ENCODE results near the gene ITGB4.

ITGB4 gene

GRCh38 chr17:75697651-75698291 lies 23.5 kb upstream of the ITGB4 start:
- no peak for DNase-seq (ENCODE audit: low read depth in 2 of 3, low spot score in 1 of 3)

- DNase-seq (ENCODE audit: low read depth in 2 of 3, low spot score in 1 of 3), result no peak
Measured at GRCh38 chr17:75698659-75699058, 22.6 kb upstream of the ITGB4 start.

- no peak for DNase-seq (ENCODE audit: low read depth in 2 of 3, low spot score in 1 of 3)
Measured at GRCh38 chr17:75701288-75701687, 20.0 kb upstream of the ITGB4 start.

GRCh38 chr17:75703191-75703590 lies 18.1 kb upstream of the ITGB4 start:
- DNase-seq (ENCODE audit: low read depth in 2 of 3, low spot score in 1 of 3), result no peak

DNA sequence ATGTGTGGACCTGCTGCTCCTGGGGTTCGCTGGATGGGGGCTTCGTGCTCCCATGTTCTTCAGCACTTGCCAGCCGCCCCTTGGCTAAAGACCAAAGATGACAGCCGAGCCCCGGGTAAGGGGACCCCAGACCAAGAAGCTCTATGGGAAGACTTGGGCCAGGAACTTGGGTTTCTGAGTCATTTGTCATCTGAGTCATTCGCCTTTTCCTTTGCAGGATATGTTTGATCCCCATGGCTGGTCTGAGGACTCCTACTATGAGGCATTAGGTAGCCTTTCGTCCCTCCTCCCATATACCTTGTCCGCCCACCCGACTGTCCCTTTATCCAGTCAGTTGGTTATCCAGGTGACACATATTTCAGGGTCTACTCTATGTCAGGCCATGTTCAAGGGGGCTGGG lies 17.7 kb upstream of the ITGB4 start:
- no peak for DNase-seq (ENCODE audit: low read depth in 2 of 3, low spot score in 1 of 3)

DNA sequence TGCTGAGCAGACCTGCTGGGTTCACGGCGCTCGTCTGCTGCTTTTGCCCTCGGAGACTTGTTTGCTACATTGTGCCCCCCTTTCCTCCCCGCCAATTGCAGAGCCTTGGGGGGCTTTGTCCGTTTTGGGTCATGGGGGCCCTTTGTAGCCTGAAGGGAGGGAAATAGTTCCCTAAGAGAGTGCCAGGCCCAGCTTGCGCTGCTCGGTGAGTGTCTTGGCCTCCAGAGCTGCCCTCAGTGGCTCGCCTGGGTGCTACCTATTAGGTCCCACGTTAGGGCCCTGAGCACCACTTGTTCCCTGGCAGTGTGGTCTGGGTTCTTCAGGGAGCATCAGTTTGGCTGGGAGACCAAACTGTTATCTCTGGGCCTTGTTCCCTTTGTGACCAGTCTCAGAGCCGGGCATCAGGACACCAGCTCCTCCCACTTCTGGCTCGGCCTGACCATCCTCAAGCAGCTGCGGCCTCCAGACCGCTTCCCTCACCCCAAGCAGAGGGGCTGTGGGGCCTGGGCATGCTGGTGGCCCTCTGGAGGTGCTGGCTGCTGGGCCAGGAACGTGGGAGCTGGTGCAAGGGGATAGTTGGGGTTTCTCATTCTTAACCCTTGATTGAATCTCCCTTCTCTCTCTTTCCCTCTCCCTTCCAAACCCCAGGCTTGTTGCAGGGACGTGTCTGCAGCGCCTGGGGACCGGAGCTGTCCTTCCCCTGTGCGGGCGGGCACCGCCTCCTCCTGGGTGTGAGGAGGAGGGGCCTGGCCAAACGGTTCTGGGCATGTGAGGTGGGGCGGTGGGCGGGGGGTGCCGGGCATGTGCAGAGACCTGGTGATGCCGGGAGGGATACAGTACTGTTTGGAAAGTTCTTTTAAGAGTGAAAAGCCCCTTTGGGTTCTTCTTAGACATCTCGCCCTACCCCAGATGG lies 16.0 kb upstream of the ITGB4 start:
- no peak for DNase-seq (ENCODE audit: low read depth in 2 of 3, low spot score in 1 of 3)

- no peak for DNase-seq (ENCODE audit: low read depth in 2 of 3, low spot score in 1 of 3)
Measured at GRCh38 chr17:75706042-75706728, 15.1 kb upstream of the ITGB4 start.

GRCh38 chr17:75707079-75707571 lies 14.1 kb upstream of the ITGB4 start:
- DNase-seq (ENCODE audit: low read depth in 2 of 3, low spot score in 1 of 3), result no peak

DNA sequence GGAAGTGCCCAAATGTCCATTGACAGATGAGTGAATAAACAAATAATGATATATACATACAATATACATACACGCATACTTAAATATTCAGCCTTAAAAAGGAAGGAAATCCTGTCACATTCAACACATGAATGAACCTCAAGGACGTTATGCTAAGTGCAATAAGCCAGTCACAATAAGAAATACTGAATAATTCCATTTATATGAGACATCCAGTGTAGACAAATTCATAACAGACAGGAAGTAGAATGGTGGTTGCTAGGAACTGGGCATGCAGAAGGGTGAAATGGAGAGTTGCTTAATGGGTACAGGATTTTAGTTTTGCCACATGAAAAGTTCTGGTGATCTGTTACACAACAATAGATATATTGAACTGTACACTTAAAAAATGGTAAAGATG lies 8.8 kb upstream of the ITGB4 start:
- DNase-seq (ENCODE audit: low read depth in 2 of 3, low spot score in 1 of 3), result no peak

GRCh38 chr17:75719732-75720131 lies 1.5 kb upstream of the ITGB4 start:
- no peak for DNase-seq (ENCODE audit: low read depth in 2 of 3, low spot score in 1 of 3)

DNA sequence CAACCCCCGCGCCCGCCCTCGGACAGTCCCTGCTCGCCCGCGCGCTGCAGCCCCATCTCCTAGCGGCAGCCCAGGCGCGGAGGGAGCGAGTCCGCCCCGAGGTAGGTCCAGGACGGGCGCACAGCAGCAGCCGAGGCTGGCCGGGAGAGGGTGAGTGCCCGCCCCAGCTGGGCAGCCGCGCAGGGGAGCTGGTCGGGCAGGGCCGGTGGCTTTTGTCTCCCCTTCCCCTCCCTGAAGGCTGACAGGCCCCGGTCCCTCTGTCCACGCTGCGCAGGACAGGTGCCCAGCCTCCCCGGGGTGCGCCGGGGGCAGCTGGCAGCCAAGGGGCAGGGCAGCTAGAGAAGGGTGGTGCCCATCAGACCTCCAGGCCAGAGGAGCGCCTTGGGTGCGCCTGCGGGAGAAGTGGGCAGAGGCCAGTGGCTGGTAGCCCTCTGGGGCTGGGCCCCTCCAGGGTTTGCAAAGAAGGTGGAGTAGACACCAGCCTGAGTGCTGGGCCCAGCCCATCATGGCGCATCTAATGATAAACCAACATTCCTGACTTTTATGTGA lies 278 bp downstream of the ITGB4 start:
- DNase-seq (ENCODE audit: low read depth in 2 of 3, low spot score in 1 of 3), result no peak

DNA sequence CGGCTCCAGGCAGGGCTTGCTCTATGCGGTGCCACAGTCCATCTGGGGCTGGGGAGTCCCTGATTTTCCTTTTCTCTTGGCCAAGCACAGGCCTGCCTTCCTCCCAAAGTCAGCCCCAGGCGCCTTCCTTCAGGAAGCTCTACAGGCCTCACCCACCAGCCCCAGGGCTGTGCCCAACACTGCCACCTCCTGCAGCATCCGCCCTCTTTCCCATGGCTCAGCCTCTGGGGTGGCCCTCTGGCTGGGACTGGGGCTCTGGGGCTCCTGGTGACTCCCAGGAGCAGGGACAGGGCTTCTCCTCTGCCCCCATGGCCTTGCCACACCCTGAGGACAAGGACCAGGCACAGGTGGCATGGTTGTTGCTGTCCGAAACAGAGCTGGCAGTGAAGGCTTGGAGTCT lies 817 bp downstream of the ITGB4 start:
- no peak for DNase-seq (ENCODE audit: low read depth in 2 of 3, low spot score in 1 of 3)

DNA sequence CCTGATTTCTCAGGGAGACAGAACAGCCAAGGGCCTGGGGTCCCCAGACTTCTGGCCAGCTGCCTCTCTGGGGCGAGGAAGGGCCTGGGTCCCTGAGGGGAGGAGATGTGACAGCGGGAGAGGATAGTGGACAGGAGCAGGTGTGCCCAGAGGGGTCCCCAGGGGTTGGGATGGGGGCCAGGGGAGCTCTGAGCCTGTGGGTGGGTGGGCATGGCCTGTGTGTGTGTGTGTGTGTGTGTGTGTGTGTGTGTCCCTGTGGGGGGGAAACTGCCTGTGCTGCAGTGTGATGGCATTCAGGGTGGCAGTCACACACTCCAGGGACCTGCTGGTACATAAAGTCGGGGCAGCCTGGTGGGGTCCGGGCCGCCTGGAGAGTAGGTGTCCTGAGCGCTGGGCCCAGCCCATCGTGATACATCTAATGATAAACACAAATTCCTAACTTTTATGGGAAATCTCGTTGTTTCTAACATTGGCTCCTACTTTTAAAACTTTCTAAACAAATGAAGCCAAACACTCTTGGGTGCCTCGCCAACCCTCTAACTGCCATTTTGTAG lies 1.4 kb downstream of the ITGB4 start:
- DNase-seq (ENCODE audit: low read depth in 2 of 3, low spot score in 1 of 3), result no peak

- DNase-seq (ENCODE audit: low read depth in 2 of 3, low spot score in 1 of 3), result no peak
Measured at GRCh38 chr17:75723171-75723930, 2.1 kb downstream of the ITGB4 start.

DNA sequence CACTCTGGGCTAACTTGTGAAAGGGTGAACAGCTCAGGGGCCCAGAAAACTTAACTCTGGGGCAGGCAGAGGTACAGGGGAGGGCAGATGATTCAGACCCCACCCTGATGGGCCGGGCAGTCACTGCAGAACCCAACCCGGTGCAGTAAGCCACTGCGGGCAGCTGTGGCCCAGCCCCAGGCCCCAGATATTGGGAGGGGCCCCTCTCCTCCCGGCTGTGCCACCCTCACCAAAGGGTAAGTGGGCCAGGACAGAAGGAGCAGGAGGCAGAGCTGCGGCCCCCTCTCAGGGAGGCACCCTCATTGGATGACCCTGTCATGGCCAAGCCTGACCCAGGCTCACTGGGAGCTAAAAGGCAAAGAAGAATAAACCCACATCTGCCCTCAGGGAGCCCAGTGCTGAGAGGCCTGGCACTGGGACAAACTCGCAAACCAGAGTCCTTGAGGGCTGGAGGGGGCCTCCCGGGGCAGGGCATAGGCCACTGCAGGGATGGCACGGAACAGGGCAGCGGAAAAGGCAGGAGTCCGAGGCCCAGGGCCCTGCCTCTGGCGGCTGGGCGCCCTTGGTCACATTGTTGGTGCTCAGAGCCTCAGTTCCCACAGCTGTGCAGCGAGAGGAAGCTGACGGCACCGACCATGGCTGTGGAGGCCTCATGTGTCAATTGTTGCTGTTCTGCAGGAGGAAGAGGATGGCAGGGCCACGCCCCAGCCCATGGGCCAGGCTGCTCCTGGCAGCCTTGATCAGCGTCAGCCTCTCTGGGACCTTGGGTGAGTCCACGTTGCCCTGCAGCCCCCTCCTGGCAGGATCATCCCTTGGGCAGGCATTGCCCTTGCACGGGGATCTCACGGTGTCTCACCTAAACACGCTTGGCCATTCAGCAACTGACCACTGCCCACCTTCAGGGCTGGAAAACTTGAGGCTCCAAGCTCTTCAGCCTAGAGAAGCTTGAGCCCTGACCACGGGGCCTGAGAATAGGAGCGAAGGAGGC lies 3.1 kb downstream of the ITGB4 start:
- no peak for DNase-seq (ENCODE audit: low read depth in 2 of 3, low spot score in 1 of 3)

DNA sequence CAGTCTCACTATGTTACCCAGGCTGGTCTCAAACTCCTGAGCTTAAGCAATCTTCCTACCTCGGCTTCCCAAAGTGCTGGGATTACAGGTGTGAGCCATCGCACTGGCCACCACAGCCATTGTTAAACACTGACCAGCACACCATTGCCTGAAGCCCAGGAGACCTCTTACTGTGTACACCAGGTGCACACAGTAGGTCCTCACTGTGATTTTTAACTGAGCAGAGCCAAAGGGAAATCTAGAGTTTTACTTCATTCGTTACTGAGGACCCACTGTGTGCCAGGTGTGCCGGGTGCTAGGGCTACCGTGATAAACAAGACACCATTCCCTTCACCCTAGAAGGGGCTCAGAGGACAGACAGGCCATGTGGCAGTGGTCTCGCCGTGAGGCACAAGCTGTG lies 4.2 kb downstream of the ITGB4 start:
- no peak for DNase-seq (ENCODE audit: low read depth in 2 of 3, low spot score in 1 of 3)

GRCh38 chr17:75727391-75727790 lies 6.1 kb downstream of the ITGB4 start:
- DNase-seq (ENCODE audit: low read depth in 2 of 3, low spot score in 1 of 3), result no peak

DNA sequence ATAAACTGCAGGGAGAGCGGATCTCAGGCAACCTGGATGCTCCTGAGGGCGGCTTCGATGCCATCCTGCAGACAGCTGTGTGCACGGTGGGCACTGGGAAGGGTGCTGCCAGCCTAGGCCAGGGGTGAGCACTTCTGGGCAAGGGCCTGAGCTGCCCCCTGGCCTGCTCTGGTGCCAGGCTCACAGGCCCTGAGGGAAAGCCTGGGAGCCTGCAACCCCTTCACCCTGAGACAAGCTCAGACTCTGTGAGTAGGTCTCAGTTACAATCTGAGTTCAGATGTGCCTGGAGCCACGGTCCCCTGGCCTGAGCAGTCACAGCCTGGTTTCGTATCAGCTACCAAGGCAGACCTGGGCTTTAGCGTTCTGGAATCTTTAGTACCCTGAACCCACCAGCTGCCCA lies 8.1 kb downstream of the ITGB4 start:
- no peak for DNase-seq (ENCODE audit: low read depth in 2 of 3, low spot score in 1 of 3)

- no peak for DNase-seq (ENCODE audit: low read depth in 2 of 3, low spot score in 1 of 3)
Measured at GRCh38 chr17:75730065-75730464, 8.8 kb downstream of the ITGB4 start.

All from stimulated activated CD4-positive, alpha-beta T cell treated with anti-CD3 and anti-CD28 coated beads, Interleukin-12 subunit alpha, Interleukin-12 subunit beta, amount 100 ng/mL, for 48 hours (primary cell).